Skeletal muscle tissue (tissue), 4 donors: ENCODE measurements around the gene S100G. TPM values are rescaled to one million over a fixed set of nuclear protein-coding genes. Genes with fewer than 3 reads are reported as not detected.

Experiments
- H3K27ac ChIP-seq: one replicate; pipeline ENCODE4 v1.7.0; 2013; ENCODE audit warnings: mild to moderate bottlenecking, low read depth, low read length, inconsistent platforms
- H3K27me3 ChIP-seq, 3 donors: one replicate each; pipeline ENCODE4 v1.7.0; 2013; ENCODE audit warnings: low read length in 3 of 3; ENCODE audit not compliant: control insufficient read depth in 3 of 3, insufficient read depth in 3 of 3
- H3K36me3 ChIP-seq, 3 donors: one replicate each; pipeline ENCODE4 v1.7.0; 2013; ENCODE audit warnings: low read length in 3 of 3; ENCODE audit not compliant: control insufficient read depth in 3 of 3, insufficient read depth in 3 of 3
- H3K4me1 ChIP-seq, 3 donors: one replicate each; pipeline ENCODE4 v1.7.0; 2013; ENCODE audit warnings: low read length in 3 of 3, mild to moderate bottlenecking in 3 of 3; ENCODE audit not compliant: control insufficient read depth in 3 of 3, insufficient read depth in 3 of 3
- H3K4me3 ChIP-seq, 3 donors: one replicate each; pipeline ENCODE4 v1.7.0; 2013; ENCODE audit warnings: low read length in 3 of 3
- H3K9ac ChIP-seq, 3 donors: one replicate each; pipeline ENCODE4 v1.7.0; 2013; ENCODE audit warnings: low read length in 3 of 3, mild to moderate bottlenecking in 3 of 3, moderate library complexity in 2 of 3, low read depth in 1 of 3
- H3K9me3 ChIP-seq, 3 donors: one replicate each; pipeline ENCODE4 v1.7.0; 2013; ENCODE audit warnings: low read length in 3 of 3; ENCODE audit not compliant: control insufficient read depth in 3 of 3
- total RNA-seq: library from RNA; depleted of rRNA; stranded (reverse); fragments of >200 nt; gene quantifications from one replicate; pipeline ENCODE4 v1.2.3, GENCODE V29; 2014
- donor health status: Osteomylitis.

S100G gene
- total RNA-seq, 1 donor from 2014 or later: not detected

GRCh38 chrX:16640823-16641222 is 9.1 kb upstream of the S100G start:
- Histone ChIP-seq H3K27me3 (peaks cover 0 to 8% (median 0%) of the 10 kb centered on the region in 3 donors), H3K9me3 (no peaks in the 10 kb centered on the region)

DNA sequence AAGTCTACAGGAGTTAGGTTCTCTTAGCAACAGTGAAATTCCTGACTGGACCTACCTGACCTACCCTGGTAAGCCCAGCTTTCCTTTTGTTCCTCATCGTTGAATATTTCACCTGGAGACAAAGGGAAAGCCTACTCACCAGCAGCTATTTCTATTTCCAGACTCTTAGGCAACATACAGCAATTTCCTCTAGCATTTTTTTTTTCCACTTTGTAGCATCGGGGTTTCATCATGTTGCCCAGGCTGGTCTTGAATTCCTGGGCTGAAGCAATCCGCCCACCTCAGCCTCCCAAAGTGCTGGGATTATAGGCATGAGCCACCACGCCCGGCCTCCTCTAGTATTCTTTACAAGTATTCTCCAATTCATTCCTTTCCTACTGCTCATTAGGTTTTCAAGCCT is 6.8 kb upstream of the S100G start:
- peaks cover 0 to 13% (median 0%) of the 10 kb centered on the region in 3 donors for H3K27me3 ChIP-seq

More at GRCh38 chrX:16640823-16641222, 9.1 kb upstream of the S100G start:
- no peaks in the 10 kb centered on the region for H3K4me1 ChIP-seq
- H3K27ac ChIP-seq: no peak overlapping the region
- H3K9ac ChIP-seq: no peak overlapping the region
- H3K36me3 ChIP-seq: peaks cover 0 to 4% (median 0%) of the 10 kb centered on the region in 3 donors
- H3K4me3 ChIP-seq: no peak overlapping the region

DNA sequence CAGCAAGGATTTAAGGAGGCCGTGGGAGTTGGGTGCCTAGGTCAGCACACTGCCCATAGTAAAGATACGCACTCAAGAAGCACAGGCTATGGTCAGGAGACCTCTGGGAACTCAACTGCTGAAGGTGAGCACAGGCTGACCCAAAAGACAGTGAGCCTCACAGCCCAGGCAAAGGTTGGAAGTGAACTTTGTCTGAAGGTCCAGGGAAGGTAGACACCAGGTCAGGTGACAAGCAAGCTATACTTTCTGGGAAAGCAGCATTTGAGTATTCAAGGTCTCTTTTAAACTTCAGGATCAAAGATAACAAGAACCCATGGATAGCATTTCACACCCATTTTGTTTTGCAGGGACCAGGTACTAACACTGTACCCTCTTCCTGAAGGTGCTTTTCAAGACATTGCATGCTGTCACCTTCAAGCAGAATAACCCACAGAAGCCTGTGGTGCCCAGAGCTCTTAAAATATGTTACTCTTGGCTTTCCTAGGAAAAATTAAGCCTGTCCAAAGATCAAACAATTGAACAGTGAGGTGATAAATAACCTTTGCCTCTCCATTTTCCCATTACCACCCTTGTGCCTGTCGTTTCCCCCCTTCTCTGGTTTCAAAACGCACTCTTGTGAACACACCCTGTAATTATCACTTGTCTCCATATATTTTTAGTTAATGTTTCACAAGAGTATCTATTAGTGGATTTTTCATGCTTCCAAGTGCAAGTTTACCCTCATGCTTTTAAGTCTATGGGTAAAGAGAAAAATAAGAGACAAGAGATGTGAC is 3.4 kb upstream of the S100G start:
- H3K27me3 ChIP-seq: peaks cover 0 to 5% (median 0%) of the 10 kb centered on the region in 3 donors
- no peaks in the 10 kb centered on the region for H3K4me1 ChIP-seq
- H3K9ac ChIP-seq: no peak overlapping the region
- no peaks in the 10 kb centered on the region for H3K9me3 ChIP-seq
- H3K36me3 ChIP-seq: no peaks in the 10 kb centered on the region
- no peak overlapping the region for H3K27ac ChIP-seq
- no peak overlapping the region for H3K4me3 ChIP-seq

More for the DNA sequence above, 6.8 kb upstream of the S100G start:
- Histone ChIP-seq H3K4me3 (no peak overlapping the region), H3K9ac (no peak overlapping the region), H3K9me3 (no peaks in the 10 kb centered on the region), H3K36me3 (peaks cover 0 to 4% (median 0%) of the 10 kb centered on the region in 3 donors), H3K4me1 (no peaks in the 10 kb centered on the region), H3K27ac (no peak overlapping the region)

DNA sequence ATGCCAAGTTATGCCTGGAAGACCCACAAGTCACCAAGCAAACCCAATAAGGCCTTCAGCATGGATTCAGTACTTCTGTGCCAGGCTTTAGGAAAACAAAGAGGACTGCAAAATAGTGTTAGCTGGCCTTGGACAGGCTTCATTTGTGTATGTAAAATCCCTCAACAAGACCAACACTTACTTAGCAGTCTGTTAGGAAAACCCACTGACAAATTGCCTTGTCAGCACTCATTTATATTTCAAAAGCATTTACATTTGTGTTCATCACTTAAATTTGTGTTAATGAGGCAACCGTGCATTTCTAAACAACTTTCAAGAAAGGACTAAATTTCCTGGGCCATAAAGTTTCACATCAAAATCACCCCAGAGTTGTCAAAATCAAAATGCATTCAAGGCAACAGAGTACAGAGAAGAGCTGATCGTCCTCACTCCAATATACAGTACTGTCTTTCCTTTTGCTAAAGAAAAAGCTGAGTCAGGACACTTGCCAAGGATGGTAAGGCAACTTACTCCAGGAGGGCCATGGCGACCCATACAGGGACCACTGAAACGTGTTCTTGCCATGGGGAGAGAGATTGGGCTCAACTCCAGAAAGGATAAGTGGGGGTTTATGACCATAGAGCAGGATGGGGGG is 1.6 kb downstream of the S100G start:
- Histone ChIP-seq H3K4me1 (no peaks in the 10 kb centered on the region), H3K9me3 (no peaks in the 10 kb centered on the region), H3K36me3 (no peaks in the 10 kb centered on the region), H3K27me3 (no peaks in the 10 kb centered on the region), H3K9ac (no peak overlapping the region), H3K27ac (no peak overlapping the region), H3K4me3 (no peak overlapping the region)

DNA sequence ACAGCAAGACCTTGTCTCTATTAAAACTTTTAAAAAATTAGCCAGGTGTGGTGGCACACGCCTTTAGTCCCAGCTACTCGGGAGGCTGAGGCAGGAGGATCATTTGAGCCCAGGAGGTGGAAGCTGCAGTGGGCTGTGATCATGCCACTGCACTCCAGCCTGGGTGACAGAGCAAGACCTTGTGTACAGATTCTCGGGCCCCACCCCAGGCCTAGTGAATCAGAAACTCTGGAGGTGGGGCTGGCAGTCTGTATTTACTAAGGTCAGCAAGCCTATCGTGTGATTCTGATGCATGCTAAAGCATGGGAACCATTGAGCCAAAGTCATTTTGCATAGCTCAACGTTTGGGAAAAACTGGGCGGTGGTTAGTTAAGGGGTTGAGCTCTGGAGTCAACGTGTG is 3.5 kb downstream of the S100G start:
- no peaks in the 10 kb centered on the region for H3K27me3 ChIP-seq
- H3K9ac ChIP-seq: no peak overlapping the region
- H3K36me3 ChIP-seq: no peaks in the 10 kb centered on the region
- no peak overlapping the region for H3K4me3 ChIP-seq
- H3K9me3 ChIP-seq: no peaks in the 10 kb centered on the region
- H3K27ac ChIP-seq: no peak overlapping the region
- H3K4me1 ChIP-seq: no peaks in the 10 kb centered on the region

GRCh38 chrX:16654093-16654492 is 4.1 kb downstream of the S100G start:
- Histone ChIP-seq H3K9me3 (no peaks in the 10 kb centered on the region), H3K9ac (no peak overlapping the region), H3K4me3 (no peak overlapping the region)

GRCh38 chrX:16658284-16658683 is 8.3 kb downstream of the S100G start:
- Histone ChIP-seq H3K36me3 (peaks cover 0 to 2% (median 0%) of the 10 kb centered on the region in 3 donors), H3K27ac (no peak overlapping the region), H3K27me3 (peaks cover 0 to 6% (median 0%) of the 10 kb centered on the region in 3 donors), H3K4me3 (no peak overlapping the region), H3K9ac (no peak overlapping the region), H3K4me1 (no peaks in the 10 kb centered on the region), H3K9me3 (no peaks in the 10 kb centered on the region)

More at GRCh38 chrX:16654093-16654492, 4.1 kb downstream of the S100G start:
- Histone ChIP-seq H3K36me3 (no peaks in the 10 kb centered on the region), H3K27me3 (no peaks in the 10 kb centered on the region), H3K27ac (no peak overlapping the region), H3K4me1 (no peaks in the 10 kb centered on the region)

GRCh38 chrX:16659321-16659720 is 9.4 kb downstream of the S100G start:
- peaks cover 0 to 2% (median 2%) of the 10 kb centered on the region in 3 donors for H3K36me3 ChIP-seq
- H3K4me3 ChIP-seq: no peak overlapping the region
- peaks cover 0 to 7% (median 0%) of the 10 kb centered on the region in 3 donors for H3K27me3 ChIP-seq
- H3K27ac ChIP-seq: no peak overlapping the region
- no peaks in the 10 kb centered on the region for H3K4me1 ChIP-seq
- H3K9me3 ChIP-seq: no peaks in the 10 kb centered on the region
- H3K9ac ChIP-seq: no peak overlapping the region

- Histone ChIP-seq H3K4me3 (no peak overlapping the region), H3K36me3 (peaks cover 2 to 5% (median 2%) of the 10 kb centered on the region in 3 donors), H3K27me3 (peaks cover 0 to 7% (median 0%) of the 10 kb centered on the region in 3 donors), H3K9me3 (no peaks in the 10 kb centered on the region), H3K27ac (no peak overlapping the region), H3K4me1 (no peaks in the 10 kb centered on the region), H3K9ac (no peak overlapping the region)
Measured at GRCh38 chrX:16661495-16661894, 11.5 kb downstream of the S100G start.

- Histone ChIP-seq H3K36me3 (peaks cover 2 to 5% (median 2%) of the 10 kb centered on the region in 3 donors), H3K4me1 (no peaks in the 10 kb centered on the region), H3K9ac (no peak overlapping the region), H3K9me3 (no peaks in the 10 kb centered on the region), H3K4me3 (no peak overlapping the region), H3K27me3 (peaks cover 0 to 7% (median 0%) of the 10 kb centered on the region in 3 donors), H3K27ac (no peak overlapping the region)
Measured at GRCh38 chrX:16662402-16662801, 12.4 kb downstream of the S100G start.
